CD8-positive, alpha-beta memory T cell (primary cell): ENCODE results near the gene PPP6R2. TPM values are rescaled to one million over a fixed set of nuclear protein-coding genes. Genes with fewer than 3 reads are reported as not detected.
"Not testable (repeated sequence)": the region's sequence is repeated elsewhere in the genome, so short reads cannot be mapped to it uniquely, and the experiment has no call there.

Source experiments
- CTCF ChIA-PET: fragments of 350-600 bp; sonication (Branson Sonifier 250); formaldehyde crosslinking; loops from one replicate; lab custom pipeline; 2021; ENCODE audit warnings: antibody characterized with exemption; lab: Charles Lee
- POLR2A ChIA-PET: fragments of 350-600 bp; sonication (Branson Sonifier 250); formaldehyde crosslinking; loops from one replicate; lab custom pipeline; 2021; ENCODE audit warnings: antibody characterized with exemption; lab: Charles Lee
- DNase-seq, 5 donors: peaks; one replicate each; pipeline versions ENCODE4 v3.0.0 to v3.0.0-alpha.2; 2020 to 2022; ENCODE audit warnings: mixed read lengths in 1 of 5
- H3K27ac ChIP-seq: one replicate; pipeline ENCODE4 v1.7.0; 2013; ENCODE audit warnings: low read depth, mild to moderate bottlenecking, low read length, moderate library complexity
- H3K27me3 ChIP-seq: 2 replicates; pipeline ENCODE4 v1.7.0; 2013; ENCODE audit warnings: low read length, mild to moderate bottlenecking; ENCODE audit not compliant: insufficient read depth, poor library complexity, severe bottlenecking
- H3K36me3 ChIP-seq: 2 replicates; pipeline ENCODE4 v1.7.0; 2013; ENCODE audit warnings: mild to moderate bottlenecking, low read length, moderate library complexity; ENCODE audit not compliant: insufficient read depth
- H3K4me1 ChIP-seq: 2 replicates; pipeline ENCODE4 v1.7.0; 2013; ENCODE audit warnings: mild to moderate bottlenecking, low read length, moderate library complexity; ENCODE audit not compliant: insufficient read depth
- H3K4me3 ChIP-seq: 2 replicates; pipeline ENCODE4 v1.7.0; 2013; ENCODE audit warnings: mild to moderate bottlenecking, low read length
- H3K9me3 ChIP-seq: 2 replicates; pipeline ENCODE4 v1.7.0; 2013; ENCODE audit warnings: mild to moderate bottlenecking, low read length
- H3K27ac Mint-ChIP-seq, 8 donors: one replicate each; pipeline ENCODE4 v1.8.0; 2020 to 2021; ENCODE audit warnings: mixed read lengths in 8 of 8, mild to moderate bottlenecking in 6 of 8, inconsistent platforms in 3 of 8, moderate library complexity in 3 of 8
- H3K27me3 Mint-ChIP-seq, 2 donors: one replicate each; pipeline ENCODE4 v1.8.0; 2020 to 2021; ENCODE audit warnings: mixed read lengths in 2 of 2, mild to moderate bottlenecking in 1 of 2, moderate library complexity in 1 of 2
- H3K36me3 Mint-ChIP-seq, 3 donors: one replicate each; pipeline ENCODE4 v1.8.0; 2020 to 2021; ENCODE audit warnings: mixed read lengths in 3 of 3, inconsistent platforms in 1 of 3, mild to moderate bottlenecking in 1 of 3
- H3K4me1 Mint-ChIP-seq, 3 donors: one replicate each; pipeline ENCODE4 v1.8.0; 2020 to 2021; ENCODE audit warnings: mixed read lengths in 3 of 3, inconsistent platforms in 1 of 3, mild to moderate bottlenecking in 1 of 3
- H3K4me3 Mint-ChIP-seq, 7 donors: one replicate each; pipeline ENCODE4 v1.8.0; 2020 to 2021; ENCODE audit warnings: mixed read lengths in 7 of 7, mild to moderate bottlenecking in 6 of 7, moderate library complexity in 4 of 7, inconsistent platforms in 2 of 7
- H3K9me3 Mint-ChIP-seq, 5 donors: one replicate each; pipeline ENCODE4 v1.8.0; 2020 to 2022; ENCODE audit warnings: mixed read lengths in 5 of 5, mild to moderate bottlenecking in 3 of 5, moderate library complexity in 2 of 5, inconsistent platforms in 1 of 5
- polyA plus RNA-seq: library from polyadenylated mRNA; unstranded; fragments of 300-500 nt; fragmentation: Illumina TruSeq; gene quantifications from one replicate; pipeline ENCODE4 v1.2.3, GENCODE V29; 2021
- total RNA-seq, 2 experiments: library from RNA; stranded (reverse); gene quantifications; one replicate each; pipeline ENCODE4 v1.2.3, GENCODE V29; 2021

The PPP6R2 gene
- total and polyA plus RNA-seq, 3 experiments from 2014 or later = 34.2 to 55.9 (median 49.7) TPM

DNA sequence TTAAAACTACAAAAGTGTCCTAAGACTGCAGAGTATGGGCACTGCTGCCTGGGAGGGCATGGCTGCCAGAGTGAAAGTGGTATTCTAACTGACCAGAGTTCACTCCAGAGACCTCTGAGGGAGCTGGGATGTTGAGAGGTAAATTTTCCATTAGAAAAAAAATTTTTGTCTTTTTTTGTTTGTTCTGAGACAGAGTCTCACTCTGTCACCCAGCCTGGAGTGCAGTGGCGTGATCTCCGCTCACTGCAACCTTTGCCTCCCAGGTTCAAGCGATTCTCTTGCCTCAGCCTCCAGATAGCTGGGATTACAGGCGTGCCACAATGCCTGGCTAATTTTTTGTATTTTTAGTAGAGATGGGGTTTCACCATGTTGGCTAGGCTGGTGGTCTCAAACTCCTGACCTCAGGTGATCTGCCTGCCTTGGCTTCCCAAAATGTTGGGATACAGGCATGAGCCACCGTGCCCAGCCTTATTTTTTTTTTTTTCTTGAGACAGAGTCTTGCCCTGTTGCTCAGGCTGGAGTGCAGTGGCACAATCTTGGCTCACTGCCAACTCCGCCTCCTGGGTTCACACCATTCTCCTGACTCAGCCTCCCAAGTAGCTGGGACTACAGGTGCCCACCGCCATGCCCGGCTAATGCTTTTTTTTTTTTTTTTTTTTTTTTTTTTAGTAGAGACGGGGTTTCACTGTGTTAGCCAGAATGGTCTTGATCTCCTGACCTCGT lies 20.6 kb upstream of the PPP6R2 start:
- H3K9me3 ChIP-seq, H3K4me3 ChIP-seq, H3K27me3 ChIP-seq, H3K27ac Mint-ChIP-seq, H3K4me1 ChIP-seq, H3K4me3 Mint-ChIP-seq, H3K36me3 ChIP-seq, H3K9me3 Mint-ChIP-seq, H3K36me3 Mint-ChIP-seq, H3K27ac ChIP-seq, H3K27me3 Mint-ChIP-seq, DNase-seq: not testable (repeated sequence)
- POLR2A ChIA-PET = interaction anchor here (0.8 kb wide), 1 partner anchor 57 kb away, joined by 7 read pairs; no protein-coding TSS in a partner anchor
- H3K4me1 Mint-ChIP-seq = peaks cover 2 to 11% (median 10%) of the 10 kb centered on the region in 3 donors
- CTCF ChIA-PET = interaction anchor here (1.1 to 2.4 kb wide), 4 partner anchors 8 to 78 kb away, joined by 4 to 9 read pairs (median 4); partner anchors contain the start of gene TUBGCP6

DNA sequence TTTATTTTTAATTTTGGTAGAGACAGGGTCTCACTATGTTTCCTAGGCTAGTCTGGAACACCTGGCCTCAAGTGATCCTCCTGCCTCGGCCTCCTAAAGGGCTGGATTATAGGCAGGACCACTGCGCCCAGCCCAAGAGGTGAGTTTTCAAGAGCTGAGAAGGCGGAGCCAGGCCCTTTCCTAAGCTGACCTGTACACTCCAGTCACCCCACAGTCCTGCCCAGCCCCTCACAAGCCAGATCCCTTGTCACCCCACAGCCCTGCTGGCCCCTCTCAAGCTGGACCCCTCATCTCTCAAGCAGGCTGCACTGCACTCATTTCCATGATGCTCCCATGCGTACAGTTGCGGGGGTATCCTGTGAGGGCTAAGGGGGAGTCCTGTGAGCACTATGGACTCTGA lies 19.2 kb upstream of the PPP6R2 start:
- H3K4me3 Mint-ChIP-seq = peak overlapping the region in 1 of 7 donors; percentile 59
- CTCF ChIA-PET = interaction anchor here (1.1 to 4.5 kb wide), 6 partner anchors 9 to 52 kb away, joined by 3 to 25 read pairs (median 6); partner anchors contain the start of gene MAPK11
- H3K4me1 ChIP-seq = peaks cover 7% of the 10 kb centered on the region
- peaks cover 0 to 6% of the 10 kb centered on the region in 2 donors for H3K27me3 Mint-ChIP-seq
- H3K36me3 ChIP-seq = no peaks in the 10 kb centered on the region
- no peaks in the 10 kb centered on the region for H3K9me3 Mint-ChIP-seq
- no peak overlapping the region for H3K4me3 ChIP-seq
- H3K36me3 Mint-ChIP-seq = no peaks in the 10 kb centered on the region
- no peaks in the 10 kb centered on the region for H3K9me3 ChIP-seq
- peaks cover 4 to 13% (median 12%) of the 10 kb centered on the region in 3 donors for H3K4me1 Mint-ChIP-seq
- POLR2A ChIA-PET = no interaction called here
- no peak for DNase-seq
- peak overlapping the region in 1 of 8 donors; percentile 8 for H3K27ac Mint-ChIP-seq
- H3K27ac ChIP-seq = no peak overlapping the region
- no peaks in the 10 kb centered on the region for H3K27me3 ChIP-seq

DNA sequence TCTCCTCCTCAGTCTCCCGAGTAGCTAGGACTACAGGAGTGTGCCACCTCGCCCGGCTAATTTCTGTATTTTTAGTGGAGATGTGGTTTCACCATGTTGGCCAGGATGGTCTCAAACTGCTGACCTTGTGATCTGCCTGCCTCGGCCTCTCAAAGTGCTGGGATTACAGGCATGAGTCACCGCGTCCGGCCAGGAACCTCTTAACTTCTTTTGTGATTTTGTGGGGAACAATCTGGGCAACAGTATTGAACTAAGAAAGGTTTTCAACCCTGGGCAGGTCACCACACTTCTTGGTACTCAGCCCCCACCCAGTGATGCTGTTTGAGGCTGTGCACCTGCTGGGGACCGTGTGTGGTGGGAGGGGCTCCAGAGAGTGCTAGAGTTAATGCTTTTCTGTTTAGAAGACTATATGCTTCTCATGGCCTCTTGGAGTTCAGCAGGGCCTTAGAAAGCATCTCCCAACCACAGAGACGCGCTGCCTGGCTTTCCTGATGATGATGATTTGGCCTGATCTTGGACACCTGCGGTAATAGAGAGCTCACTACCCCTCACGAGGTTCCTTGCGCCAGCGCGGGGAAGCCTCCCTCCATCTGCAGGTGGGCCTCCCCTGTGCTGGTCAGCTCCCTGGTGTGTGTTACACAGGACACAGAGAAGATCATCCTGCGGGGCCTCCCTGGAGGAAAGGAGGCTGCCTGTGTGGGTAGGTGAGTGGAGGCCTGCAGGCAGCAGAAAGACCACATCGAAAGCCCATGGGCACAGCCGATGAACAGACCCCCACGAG lies 17.5 kb upstream of the PPP6R2 start:
- H3K27me3 Mint-ChIP-seq = peaks cover 3 to 6% of the 10 kb centered on the region in 2 donors
- Histone ChIP-seq H3K36me3 (no peaks in the 10 kb centered on the region), H3K27ac (no peak overlapping the region), H3K4me1 (peaks cover 7% of the 10 kb centered on the region), H3K9me3 (no peaks in the 10 kb centered on the region), H3K4me3 (no peak overlapping the region), H3K27me3 (no peaks in the 10 kb centered on the region)
- peak overlapping the region in 3 of 8 donors; percentile 26 to 95 (median 37) for H3K27ac Mint-ChIP-seq
- no peak for DNase-seq
- CTCF ChIA-PET = interaction anchor here (0.8 to 4.5 kb wide), 15 partner anchors 9 to 200 kb away, joined by 3 to 33 read pairs (median 6); partner anchors contain the start of genes HDAC10, MAPK11, MAPK12 and SCO2
- H3K36me3 Mint-ChIP-seq = no peaks in the 10 kb centered on the region
- H3K4me1 Mint-ChIP-seq = peaks cover 4 to 13% (median 12%) of the 10 kb centered on the region in 3 donors
- POLR2A ChIA-PET = interaction anchor here (1.4 kb wide), 1 partner anchor 19 kb away, joined by 4 read pairs; the partner anchor contains the start of gene PLXNB2
- no peaks in the 10 kb centered on the region for H3K9me3 Mint-ChIP-seq
- H3K4me3 Mint-ChIP-seq = peak overlapping the region; percentile 37 to 91 (median 78)

DNA sequence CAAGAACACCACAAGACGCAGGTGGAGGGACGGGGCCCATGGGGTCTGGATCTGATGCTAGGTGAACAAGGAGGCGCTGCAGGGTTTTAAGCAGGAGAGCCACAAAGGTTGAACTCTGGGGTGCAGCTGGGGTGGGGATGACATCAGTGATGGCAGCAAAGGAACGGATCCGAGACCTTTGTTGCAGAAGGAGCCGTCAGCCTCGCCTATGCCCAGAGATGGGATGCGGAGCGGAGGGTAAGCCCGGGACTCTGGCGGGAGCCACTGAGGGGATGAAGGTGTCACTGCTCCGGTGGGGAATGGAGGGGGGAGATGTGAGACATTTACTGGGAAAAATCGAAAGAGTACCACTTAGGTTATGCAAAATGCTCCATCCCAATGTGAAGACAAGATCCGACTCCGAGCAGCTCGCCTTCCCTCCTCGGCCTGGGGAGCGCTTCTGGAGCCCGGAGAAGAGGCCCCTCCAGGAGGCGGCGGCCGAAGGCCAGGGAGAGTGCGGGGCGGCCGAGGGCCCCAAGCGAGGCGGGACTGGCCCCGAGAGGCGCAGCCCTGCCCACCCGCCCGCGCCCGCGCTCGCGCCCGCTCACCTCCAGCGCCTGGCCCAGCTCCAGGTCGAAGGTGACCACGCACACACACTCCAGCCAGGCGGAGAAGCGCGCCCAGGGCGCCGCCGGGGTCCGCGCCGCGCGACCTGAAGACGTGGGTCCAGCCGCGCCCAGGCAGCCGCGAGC lies 16.7 kb upstream of the PPP6R2 start:
- POLR2A ChIA-PET = interaction anchor here (1.4 to 1.5 kb wide), 2 partner anchors 20 to 75 kb away, joined by 4 to 7 read pairs; partner anchors contain the start of genes HDAC10 and PLXNB2
- Histone ChIP-seq H3K4me3 (no peak overlapping the region), H3K27me3 (no peaks in the 10 kb centered on the region), H3K36me3 (no peaks in the 10 kb centered on the region), H3K4me1 (peaks cover 7% of the 10 kb centered on the region), H3K27ac (no peak overlapping the region), H3K9me3 (no peaks in the 10 kb centered on the region)
- peaks cover 4 to 13% (median 13%) of the 10 kb centered on the region in 3 donors for H3K4me1 Mint-ChIP-seq
- H3K9me3 Mint-ChIP-seq = no peaks in the 10 kb centered on the region
- peak overlapping the region in 4 of 8 donors; percentile 37 to 95 (median 76) for H3K27ac Mint-ChIP-seq
- peak overlapping the region; percentile 37 to 91 (median 78) for H3K4me3 Mint-ChIP-seq
- DNase-seq = peak in 1 of 5 donors; percentile 17
- H3K36me3 Mint-ChIP-seq = no peaks in the 10 kb centered on the region
- CTCF ChIA-PET = interaction anchor here (0.8 to 4.5 kb wide), 12 partner anchors 10 to 199 kb away, joined by 3 to 33 read pairs (median 5); partner anchors contain the start of genes HDAC10, MAPK11, SCO2 and TUBGCP6
- peaks cover 3 to 6% of the 10 kb centered on the region in 2 donors for H3K27me3 Mint-ChIP-seq

DNA sequence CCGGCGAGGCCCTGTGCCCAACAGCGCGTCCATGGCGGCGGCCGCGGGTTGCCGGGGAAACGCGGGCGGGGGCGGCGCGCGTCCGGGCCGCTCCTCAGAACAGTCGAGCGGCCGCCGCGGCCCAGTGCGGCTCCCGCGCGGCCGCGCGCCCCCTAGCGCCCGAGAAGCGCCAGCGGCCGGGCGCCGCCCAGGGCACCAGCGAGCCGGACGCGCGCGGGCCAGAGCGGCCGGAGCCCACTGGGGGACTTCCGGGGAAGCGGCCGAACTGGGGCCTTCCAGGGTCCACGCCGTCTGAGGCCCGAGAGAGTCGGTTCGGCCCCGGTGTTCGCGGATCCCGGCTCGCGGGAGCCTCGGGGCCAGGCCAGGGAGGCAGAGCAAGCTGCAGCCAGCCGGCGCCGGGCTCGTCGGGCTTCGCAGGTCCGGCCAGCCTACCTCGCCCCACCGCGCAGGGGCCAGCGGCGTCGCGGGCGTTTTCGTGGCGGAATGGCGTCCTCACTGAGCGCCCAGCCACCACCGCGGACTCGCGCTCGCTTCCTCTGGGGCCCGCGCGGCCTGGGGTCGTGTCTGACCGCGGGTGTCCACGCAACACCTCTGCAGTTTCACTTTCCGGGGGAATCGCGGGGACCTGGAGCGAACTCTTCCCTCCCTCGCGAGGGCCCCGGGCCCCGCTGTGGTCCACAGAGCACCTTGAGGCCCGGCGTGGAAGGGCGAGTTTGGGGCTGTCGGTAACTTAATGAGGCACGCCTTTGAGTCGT lies 16.0 kb upstream of the PPP6R2 start, which contains the start of gene DENND6B:
Gene DENND6B, minus strand, starts transcription at position 57 of the 755 bp plus-strand sequence. Its CDS starts 24 bp downstream, at position 33.
- Histone ChIP-seq H3K27ac (peak within 1 kb of the TSS; percentile 61), H3K4me3 (peak within 1 kb of the TSS; percentile 53), H3K36me3 (no peaks in the 10 kb centered on the region), H3K9me3 (no peaks in the 10 kb centered on the region), H3K4me1 (peaks cover 7% of the 10 kb centered on the region), H3K27me3 (no peaks in the 10 kb centered on the region)
- Mint-ChIP-seq H3K4me1 (peaks cover 4 to 13% (median 13%) of the 10 kb centered on the region in 3 donors), H3K27ac (peak within 1 kb of the TSS; percentile 37 to 95 (median 70)), H3K36me3 (no peaks in the 10 kb centered on the region), H3K27me3 (peaks cover 3 to 6% of the 10 kb centered on the region in 2 donors), H3K4me3 (peak within 1 kb of the TSS; percentile 78 to 91 (median 84)), H3K9me3 (no peaks in the 10 kb centered on the region)
- POLR2A ChIA-PET = interaction anchor here (1.5 kb wide), 1 partner anchor 75 kb away, joined by 7 read pairs; the partner anchor contains the start of gene HDAC10
- DNase-seq = peak; percentile 58 to 73 (median 64)
- CTCF ChIA-PET = interaction anchor here (1.0 to 4.5 kb wide), 13 partner anchors 8 to 293 kb away, joined by 3 to 33 read pairs (median 5); partner anchors contain the start of genes HDAC10, MAPK11, SCO2 and TUBGCP6

DNA sequence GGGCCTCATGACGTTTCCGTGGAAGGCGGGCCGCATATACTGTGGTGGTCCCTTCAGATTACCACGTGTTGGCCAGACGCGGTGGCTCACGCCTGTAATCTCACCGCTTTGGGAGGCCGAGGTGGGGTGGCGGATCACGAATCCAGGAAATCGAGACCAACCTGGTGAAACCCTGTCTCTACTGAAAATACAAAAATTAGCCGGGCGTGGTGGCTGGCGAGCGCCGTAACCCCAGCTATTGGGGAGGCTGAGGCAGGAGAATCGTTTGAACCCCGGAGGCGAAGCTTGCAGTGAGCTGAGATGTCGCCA lies 15.5 kb upstream of the PPP6R2 start:
- ChIA-PET CTCF (interaction anchor here (1.0 to 4.5 kb wide), 12 partner anchors 9 to 293 kb away, joined by 3 to 33 read pairs (median 6); partner anchors contain the start of genes HDAC10, MAPK11, PLXNB2 and SCO2), POLR2A (interaction anchor here (1.5 kb wide), 1 partner anchor 76 kb away, joined by 7 read pairs; the partner anchor contains the start of gene HDAC10)
- peak overlapping the region; percentile 53 for H3K4me3 ChIP-seq
- H3K36me3 ChIP-seq = no peaks in the 10 kb centered on the region
- Mint-ChIP-seq H3K4me3 (peak overlapping the region; percentile 78 to 87 (median 84)), H3K27me3 (peaks cover 3 to 6% of the 10 kb centered on the region in 2 donors), H3K36me3 (no peaks in the 10 kb centered on the region), H3K27ac (peak overlapping the region; percentile 37 to 92 (median 64)), H3K4me1 (peaks cover 4 to 13% (median 13%) of the 10 kb centered on the region in 3 donors), H3K9me3 (no peaks in the 10 kb centered on the region)
- H3K4me1 ChIP-seq = peaks cover 7% of the 10 kb centered on the region
- H3K27me3 ChIP-seq = no peaks in the 10 kb centered on the region
- H3K9me3 ChIP-seq = no peaks in the 10 kb centered on the region
- H3K27ac ChIP-seq = peak overlapping the region; percentile 61
- no peak for DNase-seq
